ENCODE measurements around the gene RHEBL1.

GRCh38 chr12:49091056-49091835, 21.5 kb upstream of the RHEBL1 start:
- TF ChIP-seq CTCF (conservative IDR thresholded peaks at IDR 0.05; ENCODE audit: low read depth, low read length), result no peak
- no peak for TF ChIP-seq USF2 (IDR thresholded peaks at IDR 0.05; ENCODE audit: low read depth, low read length)
- TF ChIP-seq POLR2A (IDR thresholded peaks at IDR 0.05; ENCODE audit: low read depth, low read length), result no peak
- TF ChIP-seq RCOR1 (IDR thresholded peaks at IDR 0.05; ENCODE audit: insufficient replicate concordance, low read length), result no peak
- TF ChIP-seq BHLHE40 (IDR thresholded peaks at IDR 0.05; ENCODE audit: low read depth, low read length), result no peak
- no peak for TF ChIP-seq RFX5 (IDR thresholded peaks at IDR 0.05; ENCODE audit: low read depth, low read length)

Data from IMR-90 (cell line).